Measurements from ENCODE around the gene SCUBE2.

SCUBE2 gene

GRCh38 chr11:9047964-9048523, 43.4 kb downstream of the SCUBE2 start:
- no peaks in the 10 kb centered on the region for H3K9me3 ChIP-seq
- no peaks in the 10 kb centered on the region for H3K4me1 ChIP-seq (ENCODE audit: control insufficient read depth in 1 of 2, insufficient read depth in 1 of 2, low read depth in 1 of 2, low read length in 1 of 2)
- peaks cover 2% of the 10 kb centered on the region for H3K27me3 ChIP-seq
- H3K4me3 ChIP-seq (ENCODE audit: low read depth in 1 of 2, low read length in 1 of 2): no peak overlapping the region
- TF ChIP-seq CTCF (IDR thresholded peaks at IDR 0.05): no peak
- H3K27ac ChIP-seq: no peak overlapping the region
- no peaks in the 10 kb centered on the region for H3K36me3 ChIP-seq

- Histone ChIP-seq H3K9me3 (no peaks in the 10 kb centered on the region), H3K27ac (no peak overlapping the region), H3K4me3 (ENCODE audit: low read depth in 1 of 2, low read length in 1 of 2) (no peak overlapping the region), H3K27me3 (peaks cover 17% of the 10 kb centered on the region), H3K36me3 (no peaks in the 10 kb centered on the region), H3K4me1 (ENCODE audit: control insufficient read depth in 1 of 2, insufficient read depth in 1 of 2, low read depth in 1 of 2, low read length in 1 of 2) (no peaks in the 10 kb centered on the region)
- TF ChIP-seq CTCF (IDR thresholded peaks at IDR 0.05): no peak
These were observed 44.9 kb downstream of the SCUBE2 start for GRCh38 chr11:9046481-9046880.

DNA sequence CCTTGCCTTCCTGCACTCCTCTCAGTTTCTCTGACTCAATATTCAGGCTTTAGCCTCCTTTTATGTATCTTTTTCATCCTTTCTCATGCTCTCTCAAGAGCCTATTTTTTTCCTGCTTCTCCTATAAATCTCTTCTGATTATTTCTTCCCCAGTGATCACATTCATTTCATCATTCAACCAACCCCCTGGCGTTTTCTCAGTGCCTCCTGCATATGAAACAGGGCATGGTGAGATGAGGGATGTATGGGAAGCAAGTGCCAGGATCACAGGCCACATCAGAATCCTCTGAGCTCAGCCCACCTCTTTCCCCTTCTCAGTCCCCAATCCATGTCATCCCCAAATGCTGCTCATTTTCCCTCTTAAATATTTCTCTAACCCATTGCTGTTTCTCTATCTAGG, 48.9 kb downstream of the SCUBE2 start:
- H3K27me3 ChIP-seq: peaks cover 19% of the 10 kb centered on the region
- no peaks in the 10 kb centered on the region for H3K9me3 ChIP-seq
- no peak for TF ChIP-seq CTCF (IDR thresholded peaks at IDR 0.05)
- no peaks in the 10 kb centered on the region for H3K4me1 ChIP-seq (ENCODE audit: control insufficient read depth in 1 of 2, insufficient read depth in 1 of 2, low read depth in 1 of 2, low read length in 1 of 2)
- no peaks in the 10 kb centered on the region for H3K36me3 ChIP-seq
- H3K4me3 ChIP-seq (ENCODE audit: low read depth in 1 of 2, low read length in 1 of 2): no peak overlapping the region
- no peak overlapping the region for H3K27ac ChIP-seq

- Histone ChIP-seq H3K36me3 (no peaks in the 10 kb centered on the region), H3K9me3 (no peaks in the 10 kb centered on the region), H3K27ac (no peak overlapping the region), H3K4me1 (ENCODE audit: control insufficient read depth in 1 of 2, insufficient read depth in 1 of 2, low read depth in 1 of 2, low read length in 1 of 2) (no peaks in the 10 kb centered on the region), H3K27me3 (peaks cover 19% of the 10 kb centered on the region), H3K4me3 (ENCODE audit: low read depth in 1 of 2, low read length in 1 of 2) (no peak overlapping the region)
- TF ChIP-seq CTCF (IDR thresholded peaks at IDR 0.05): no peak
These were observed 49.7 kb downstream of the SCUBE2 start for GRCh38 chr11:9041747-9042146.

GRCh38 chr11:9040410-9040809, 51.0 kb downstream of the SCUBE2 start:
- Histone ChIP-seq H3K27me3 (peaks cover 19% of the 10 kb centered on the region), H3K9me3 (no peaks in the 10 kb centered on the region), H3K4me1 (ENCODE audit: control insufficient read depth in 1 of 2, insufficient read depth in 1 of 2, low read depth in 1 of 2, low read length in 1 of 2) (no peaks in the 10 kb centered on the region), H3K36me3 (no peaks in the 10 kb centered on the region), H3K4me3 (ENCODE audit: low read depth in 1 of 2, low read length in 1 of 2) (no peak overlapping the region), H3K27ac (no peak overlapping the region)
- no peak for TF ChIP-seq CTCF (IDR thresholded peaks at IDR 0.05)

DNA sequence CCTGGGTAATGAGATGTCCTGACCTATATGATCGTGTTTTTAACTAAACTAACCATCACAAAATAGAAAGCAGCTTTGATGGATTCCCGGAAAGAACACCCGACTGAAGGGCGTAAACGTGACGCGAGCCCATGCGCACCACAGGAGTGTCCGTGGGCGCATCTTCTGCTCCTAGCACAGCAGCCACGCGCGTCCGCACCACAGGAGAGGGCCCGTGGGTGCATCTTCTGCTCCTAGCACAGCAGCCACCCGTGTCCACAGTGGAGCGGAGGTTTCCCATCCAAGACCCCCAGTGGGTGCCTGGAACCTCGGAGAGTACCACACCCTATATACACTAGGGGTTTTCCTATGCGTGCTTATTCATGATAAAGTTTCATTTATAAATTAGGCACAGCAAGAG, 51.5 kb downstream of the SCUBE2 start:
- Histone ChIP-seq H3K4me3 (ENCODE audit: low read depth in 1 of 2, low read length in 1 of 2) (no peak overlapping the region), H3K4me1 (ENCODE audit: control insufficient read depth in 1 of 2, insufficient read depth in 1 of 2, low read depth in 1 of 2, low read length in 1 of 2) (no peaks in the 10 kb centered on the region), H3K27me3 (peaks cover 19% of the 10 kb centered on the region), H3K9me3 (no peaks in the 10 kb centered on the region), H3K27ac (no peak overlapping the region), H3K36me3 (no peaks in the 10 kb centered on the region)
- no peak for TF ChIP-seq CTCF (IDR thresholded peaks at IDR 0.05)

All from neutrophil (primary cell).